GM12865 (cell line): ENCODE results near the gene CRADD.

Experiments
- DNase-seq: peaks from one replicate; pipeline ENCODE4 v3.0.0; 2010; ENCODE audit warnings: low read depth
- H3K4me3 ChIP-seq: 2 replicates; pipeline ENCODE4 v1.5.1; 2011; ENCODE audit warnings: mild to moderate bottlenecking, low read depth, low read length, control low read depth
- CTCF ChIP-seq: IDR thresholded peaks from 2 replicates; pipeline ENCODE4 v1.5.1; 2011; ENCODE audit warnings: low read length, control low read depth, low read depth, inconsistent platforms; ENCODE audit not compliant: insufficient read depth; ENCODE audit errors: missing control alignments

The CRADD gene

GRCh38 chr12:93938931-93939330 is 261.8 kb downstream of the CRADD start:
- DNase-seq, result no peak
- no peak for TF ChIP-seq CTCF

GRCh38 chr12:93939641-93940325 is 262.6 kb downstream of the CRADD start:
- H3K4me3 ChIP-seq, result no peak overlapping the region
- DNase-seq, result no peak
- no peak for TF ChIP-seq CTCF

More at GRCh38 chr12:93938931-93939330, 261.8 kb downstream of the CRADD start:
- no peak overlapping the region for H3K4me3 ChIP-seq

- DNase-seq, result no peak
- no peak overlapping the region for H3K4me3 ChIP-seq
- no peak for TF ChIP-seq CTCF
These were observed 266.6 kb downstream of the CRADD start for GRCh38 chr12:93943780-93944179.

GRCh38 chr12:93944201-93944600 is 267.0 kb downstream of the CRADD start:
- TF ChIP-seq CTCF, result no peak
- no peak overlapping the region for H3K4me3 ChIP-seq
- no peak for DNase-seq
